ENCODE measurements around the gene CAPN5.
"Not testable (repeated sequence)": the region's sequence is repeated elsewhere in the genome, so short reads cannot be mapped to it uniquely, and the experiment has no call there.

Gene CAPN5

DNA sequence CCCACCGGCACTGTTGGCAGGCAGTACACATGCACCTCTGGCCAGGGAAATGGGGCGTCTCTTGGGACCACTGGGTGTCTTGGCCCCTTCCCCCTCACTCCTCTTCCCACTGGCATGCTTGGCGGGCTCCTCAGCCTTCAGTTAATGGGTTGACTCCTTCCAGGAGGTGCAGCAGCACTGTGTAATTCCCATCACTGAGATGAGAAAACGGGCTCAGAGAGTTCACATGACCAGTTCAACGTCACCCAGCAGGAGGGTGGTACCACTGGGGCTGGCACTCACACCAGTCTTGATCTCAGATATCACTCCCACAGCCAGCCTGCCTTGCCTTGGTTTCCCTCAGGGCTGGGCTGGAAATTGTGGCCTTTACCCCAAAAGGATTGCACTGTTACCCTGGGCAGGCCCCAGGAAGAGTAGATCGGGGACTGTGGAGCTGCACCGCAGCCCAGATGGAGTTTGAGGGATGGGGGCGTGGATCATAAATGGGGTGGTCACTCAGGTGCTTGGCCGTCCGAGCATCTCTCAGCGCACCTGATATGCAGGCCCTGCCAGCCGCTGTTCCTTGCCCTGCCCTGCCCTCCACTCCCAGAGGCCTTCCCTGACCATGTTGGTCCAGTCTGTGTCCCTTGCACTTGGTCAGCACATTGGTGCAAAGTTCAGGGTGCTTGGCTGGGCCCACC is 16.9 kb downstream of the CAPN5 start:
- DNase-seq (ENCODE audit: low spot score), result no peak

GRCh38 chr11:77084581-77085191 is 17.9 kb downstream of the CAPN5 start:
- DNase-seq (ENCODE audit: low spot score), result no peak

DNA sequence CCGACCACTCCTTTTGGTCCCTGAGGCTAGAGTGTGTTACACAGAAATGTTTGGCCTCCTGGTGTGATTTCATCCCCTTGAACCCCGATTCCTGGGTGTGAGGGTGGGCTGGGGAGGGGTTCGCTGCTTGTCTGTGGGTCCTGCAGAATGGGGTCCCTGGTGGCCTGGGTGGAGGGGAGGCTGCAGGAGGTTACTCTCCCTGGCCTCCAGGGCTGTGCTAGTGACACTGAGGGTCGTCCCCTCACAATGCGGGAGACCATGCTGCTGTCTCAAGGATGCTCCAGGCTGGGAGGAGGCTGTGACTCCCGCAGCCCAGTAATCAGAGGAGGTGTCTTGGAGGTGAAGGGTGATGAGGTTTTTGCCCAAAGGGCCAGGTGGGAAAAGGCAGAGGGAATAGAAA is 18.9 kb downstream of the CAPN5 start:
- DNase-seq (ENCODE audit: low spot score), result no peak

GRCh38 chr11:77086521-77087472 is 20.0 kb downstream of the CAPN5 start:
- DNase-seq (ENCODE audit: low spot score), result no peak

DNA sequence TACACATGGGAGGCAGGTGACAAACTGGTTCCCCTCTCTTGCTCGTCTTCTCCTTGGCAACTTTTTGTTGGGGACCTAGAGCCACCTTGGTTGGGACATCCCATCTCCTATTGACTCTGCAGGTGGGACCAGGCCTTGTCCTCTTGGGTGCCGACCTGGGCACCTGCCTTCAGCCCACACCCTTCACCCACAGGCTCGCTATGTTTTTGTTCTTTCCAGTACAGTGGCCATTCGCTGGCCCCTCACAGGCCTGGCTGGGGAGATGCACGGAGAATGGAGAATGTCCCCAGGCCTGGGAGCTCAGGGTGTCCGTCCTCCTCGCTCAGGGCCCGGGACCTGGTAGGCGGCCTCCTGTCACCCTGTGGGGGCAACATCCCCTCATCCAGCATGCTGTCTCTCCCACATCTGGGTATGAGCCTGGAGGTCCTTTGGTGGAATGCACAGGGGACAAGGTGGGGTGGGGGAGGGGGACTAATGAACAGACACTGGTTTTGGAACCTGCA is 21.0 kb downstream of the CAPN5 start:
- DNase-seq (ENCODE audit: low spot score), result no peak

GRCh38 chr11:77088236-77089003 is 21.6 kb downstream of the CAPN5 start:
- no peak for DNase-seq (ENCODE audit: low spot score)

DNA sequence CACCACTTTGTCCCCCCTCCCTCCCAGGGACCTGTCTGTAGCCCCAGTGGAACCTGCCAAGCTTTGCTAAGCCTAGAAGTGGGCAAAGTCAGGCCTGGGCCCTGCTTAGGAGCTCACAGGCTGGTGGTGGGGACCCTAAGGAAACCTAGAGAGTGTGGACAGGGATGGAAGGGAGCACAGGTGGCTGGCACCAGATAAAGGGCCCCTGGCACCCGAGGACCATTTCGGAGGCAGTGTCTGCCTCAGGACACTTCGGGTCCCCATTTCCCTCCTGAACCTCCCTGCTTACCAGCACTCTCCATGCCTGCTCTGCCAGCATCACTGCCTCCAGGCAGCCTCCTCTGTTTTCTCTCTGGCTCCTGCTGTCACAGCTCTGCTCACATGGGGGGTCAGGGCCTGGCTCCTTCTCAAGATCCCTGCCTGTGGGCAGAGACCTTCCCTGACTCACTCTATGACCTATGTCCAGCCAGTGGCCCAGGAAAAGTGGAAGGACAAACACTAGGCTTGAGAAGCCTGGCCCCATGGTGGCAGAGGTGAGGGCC is 22.3 kb downstream of the CAPN5 start:
- DNase-seq (ENCODE audit: low spot score), result no peak

- DNase-seq (ENCODE audit: low spot score), result no peak
Measured at GRCh38 chr11:77090046-77090372, 23.2 kb downstream of the CAPN5 start.

GRCh38 chr11:77090373-77091111 is 23.8 kb downstream of the CAPN5 start:
- DNase-seq (ENCODE audit: low spot score), result no peak

- peak; percentile 91 for DNase-seq (ENCODE audit: low spot score)
Measured at GRCh38 chr11:77091146-77091940, 24.6 kb downstream of the CAPN5 start.

GRCh38 chr11:77092382-77092781 is 25.6 kb downstream of the CAPN5 start:
- no peak for DNase-seq (ENCODE audit: low spot score)

DNA sequence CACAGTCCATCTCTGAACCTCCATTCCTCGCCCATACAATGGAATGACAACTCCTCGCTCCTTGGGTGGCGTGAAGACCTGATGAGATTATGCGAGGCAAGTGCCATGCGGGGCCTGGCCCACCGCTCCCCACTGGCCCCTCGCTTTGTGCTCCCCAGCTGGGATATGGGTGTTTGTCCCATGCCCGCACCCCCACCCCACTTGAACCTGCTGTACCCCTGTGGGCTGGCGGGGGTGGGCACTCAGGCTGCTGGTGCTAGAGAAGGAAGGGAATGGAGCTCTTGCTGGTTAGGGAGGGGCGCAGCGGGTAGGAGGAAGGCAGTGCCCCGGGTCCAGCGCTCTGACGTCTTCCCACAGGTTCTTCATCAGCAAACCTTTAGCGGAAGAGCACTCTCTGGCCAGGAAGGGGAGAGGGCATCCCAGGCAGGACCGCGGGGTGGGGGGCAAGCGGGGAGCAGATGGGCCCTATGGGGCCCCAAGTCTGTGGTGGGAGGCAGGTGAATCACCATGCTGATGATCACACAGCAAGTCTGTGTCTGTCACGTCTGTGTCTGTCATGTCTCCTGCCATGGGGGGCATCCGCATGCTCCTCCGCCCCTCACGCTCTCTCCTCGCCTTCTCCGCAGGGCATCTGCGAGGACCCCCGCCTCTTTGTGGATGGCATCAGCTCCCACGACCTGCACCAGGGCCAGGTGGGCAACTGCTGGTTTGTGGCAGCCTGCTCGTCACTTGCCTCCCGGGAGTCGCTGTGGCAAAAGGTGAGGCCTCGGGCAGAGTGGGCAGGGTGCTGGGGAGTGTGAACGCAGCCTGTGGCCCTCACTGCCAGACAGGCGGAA is 26.5 kb downstream of the CAPN5 start:
- DNase-seq (ENCODE audit: low spot score), result no peak

DNA sequence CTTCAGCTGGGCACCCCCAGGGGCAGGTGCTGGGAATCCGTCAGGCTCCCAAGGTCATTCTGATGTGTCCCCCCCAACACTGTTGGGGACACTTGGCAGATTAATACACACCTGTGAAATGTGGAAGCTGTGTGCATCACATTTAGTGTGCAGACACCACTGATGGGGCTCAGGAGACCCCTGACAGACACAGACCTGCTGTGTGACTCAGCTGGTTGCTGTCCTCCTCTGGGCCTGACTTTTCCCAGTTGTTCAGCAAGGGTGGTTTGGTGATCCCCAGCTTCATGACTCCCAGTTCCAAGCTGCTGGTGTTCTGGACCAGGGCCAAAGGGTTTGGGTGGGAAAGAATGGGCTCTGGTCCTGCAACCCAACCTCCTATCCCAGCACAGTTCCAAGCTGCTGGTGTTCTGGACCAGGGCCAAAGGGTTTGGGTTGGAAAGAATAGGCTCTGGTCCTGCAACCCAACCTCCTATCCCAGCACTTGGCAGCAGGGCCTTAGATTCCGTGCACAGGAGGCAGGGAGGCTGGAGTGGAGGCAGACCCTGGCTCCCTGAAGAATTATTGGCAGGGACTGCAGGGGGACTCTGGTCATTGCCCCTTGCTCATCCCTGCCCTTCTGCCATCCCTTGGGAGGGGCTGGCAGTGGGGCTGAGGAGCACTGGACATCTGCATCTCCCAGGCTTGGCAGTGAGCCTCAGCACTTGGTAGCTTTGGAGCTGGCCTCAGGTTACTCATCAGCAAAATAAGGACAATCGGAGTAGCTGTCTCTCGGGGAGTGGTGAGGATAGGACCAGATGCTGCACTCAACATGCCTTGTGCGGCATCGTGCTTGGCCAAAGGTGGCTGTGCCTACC is 27.4 kb downstream of the CAPN5 start:
- no peak for DNase-seq (ENCODE audit: low spot score)

DNA sequence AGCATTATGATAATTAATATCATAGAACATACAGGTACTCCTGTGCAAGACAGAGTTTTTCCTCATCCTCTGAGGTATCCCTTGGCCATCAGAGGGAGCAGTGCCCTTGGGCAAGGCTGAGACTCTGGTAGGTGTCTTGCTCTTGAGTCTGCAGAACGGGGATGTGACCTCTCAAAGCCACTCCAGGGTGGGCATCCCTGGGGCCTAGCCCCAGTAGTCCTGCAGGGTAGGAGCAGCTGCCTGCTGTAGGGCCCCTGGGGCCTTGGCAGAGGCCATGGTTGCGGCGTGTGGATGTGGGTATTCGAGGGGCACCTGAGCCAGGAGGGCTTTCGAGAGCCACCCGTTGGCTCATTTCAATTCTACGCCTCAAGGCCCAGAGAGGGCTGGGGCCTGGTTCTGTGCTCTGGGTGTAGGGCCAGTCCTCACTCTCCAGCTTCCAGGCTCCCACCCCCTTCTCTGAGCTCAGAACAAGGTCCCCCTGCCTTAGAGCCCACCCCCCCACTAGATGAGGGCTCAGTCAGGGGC is 28.1 kb downstream of the CAPN5 start:
- no peak for DNase-seq (ENCODE audit: low spot score)

GRCh38 chr11:77095551-77096490 is 29.1 kb downstream of the CAPN5 start:
- DNase-seq (ENCODE audit: low spot score), result no peak

GRCh38 chr11:77096591-77097019 is 29.8 kb downstream of the CAPN5 start:
- DNase-seq (ENCODE audit: low spot score), result no peak

GRCh38 chr11:77097180-77097579 is 30.4 kb downstream of the CAPN5 start:
- not testable (repeated sequence) for DNase-seq (ENCODE audit: low spot score)
